HTERT RPE-1 (cell line): Measurements from ENCODE around the gene RNF212.
"Not testable (repeated sequence)": the region's sequence is repeated elsewhere in the genome, so short reads cannot be mapped to it uniquely, and the experiment has no call there.

ENCODE experiments used
- in situ Hi-C: fragments of 300-500 bp; cut with MboI; formaldehyde crosslinking; loops from 4 replicates; pipeline ENCODE4 v1.14.3; 2020; ENCODE audit warnings: low sequenced_read_pairs

Gene RNF212

GRCh38 chr4:1049591-1049905 lies 63.8 kb downstream of the RNF212 start:
- in situ Hi-C loops: no loop called here

GRCh38 chr4:1048773-1049590 lies 64.4 kb downstream of the RNF212 start:
- in situ Hi-C loops: no loop called here

GRCh38 chr4:1047976-1048772 lies 65.2 kb downstream of the RNF212 start:
- in situ Hi-C loops: no loop called here

- in situ Hi-C loops: no loop called here
Observed at GRCh38 chr4:1047106-1047975, 66.0 kb downstream of the RNF212 start.

- in situ Hi-C loops: not testable (repeated sequence)
Observed at GRCh38 chr4:1046581-1047011, 66.8 kb downstream of the RNF212 start.

GRCh38 chr4:1045595-1046201 lies 67.7 kb downstream of the RNF212 start:
- in situ Hi-C loops: no loop called here

GRCh38 chr4:1045193-1045594 lies 68.2 kb downstream of the RNF212 start:
- in situ Hi-C loops: no loop called here

- in situ Hi-C loops: no loop called here
Observed at GRCh38 chr4:1044469-1045192, 68.7 kb downstream of the RNF212 start.

GRCh38 chr4:1043651-1044468 lies 69.5 kb downstream of the RNF212 start:
- in situ Hi-C loops: no loop called here

GRCh38 chr4:1043162-1043561 lies 70.2 kb downstream of the RNF212 start:
- in situ Hi-C loops: no loop called here

GRCh38 chr4:1042352-1043055 lies 70.9 kb downstream of the RNF212 start:
- in situ Hi-C loops: no loop called here

GRCh38 chr4:1041936-1042330 lies 71.4 kb downstream of the RNF212 start:
- in situ Hi-C loops: no loop called here

GRCh38 chr4:1041147-1041935 lies 72.0 kb downstream of the RNF212 start:
- in situ Hi-C loops: no loop called here

GRCh38 chr4:1040344-1041146 lies 72.8 kb downstream of the RNF212 start:
- in situ Hi-C loops: no loop called here

- in situ Hi-C loops: no loop called here
Observed at GRCh38 chr4:1039493-1040343, 73.6 kb downstream of the RNF212 start.

- in situ Hi-C loops: no loop called here
Observed at GRCh38 chr4:1038948-1039492, 74.3 kb downstream of the RNF212 start.
